Measurements from ENCODE around the gene EDC3. TPM values are rescaled to one million over a fixed set of nuclear protein-coding genes. Genes with fewer than 3 reads are reported as not detected.
A peak's percentile ranks its signal among the peaks of the same experiment; 100 is the strongest.

Gene EDC3
- total RNA-seq, 1 experiment from 2014 or later: 62.6 TPM

- intact Hi-C loops (cut with micrococcal nuclease; ENCODE audit: unreplicated experiment): no loop called here
- TSS peak; percentile 94 for BruUV-seq (replicated peaks)
- peak overlapping the region; percentile 88 for H3K27ac ChIP-seq (ENCODE audit: low read depth, low read length, poor library complexity, severe bottlenecking)
- peaks cover 4% of the 10 kb centered on the region for H3K27me3 ChIP-seq (replicated peaks; ENCODE audit: insufficient read depth, low read depth, low read length, poor library complexity)
- DNase-seq (ENCODE audit: low spot score): no peak
- H3K4me1 ChIP-seq (ENCODE audit: insufficient read depth, low read length, poor library complexity, severe bottlenecking): peaks cover 7% of the 10 kb centered on the region
- TF ChIP-seq EZH2 (IDR thresholded peaks at IDR 0.05; ENCODE audit: borderline replicate concordance, low read depth, low read length, poor library complexity, severe bottlenecking): no peak
- H3K9me3 ChIP-seq (ENCODE audit: low read depth, low read length, poor library complexity, severe bottlenecking): no peaks in the 10 kb centered on the region
- POLR2A ChIA-PET (ENCODE audit: low non-redundant PET): interaction anchor here (0.6 kb wide), 1 partner anchor 66 kb away, joined by 3 read pairs; no protein-coding TSS in a partner anchor
- CTCF ChIA-PET: no interaction called here
- H3K4me3 ChIP-seq (ENCODE audit: low read depth, low read length, poor library complexity, severe bottlenecking): peak overlapping the region; percentile 87
- no peaks in the 10 kb centered on the region for H3K36me3 ChIP-seq (ENCODE audit: insufficient read depth, low read length, poor library complexity, severe bottlenecking)
Measured at GRCh38 chr15:74696398-74696729, 540 bp upstream of the EDC3 start.

- Histone ChIP-seq H3K9me3 (ENCODE audit: low read depth, low read length, poor library complexity, severe bottlenecking) (no peaks in the 10 kb centered on the region), H3K4me3 (ENCODE audit: low read depth, low read length, poor library complexity, severe bottlenecking) (no peak overlapping the region), H3K27me3 (replicated peaks; ENCODE audit: insufficient read depth, low read depth, low read length, poor library complexity) (no peaks in the 10 kb centered on the region), H3K27ac (ENCODE audit: low read depth, low read length, poor library complexity, severe bottlenecking) (no peak overlapping the region), H3K36me3 (ENCODE audit: insufficient read depth, low read length, poor library complexity, severe bottlenecking) (no peaks in the 10 kb centered on the region), H3K4me1 (ENCODE audit: insufficient read depth, low read length, poor library complexity, severe bottlenecking) (peaks cover 7% of the 10 kb centered on the region)
- POLR2A ChIA-PET (ENCODE audit: low non-redundant PET): no interaction called here
- intact Hi-C loops (cut with micrococcal nuclease; ENCODE audit: unreplicated experiment): no loop called here
- CTCF ChIA-PET: no interaction called here
- no TSS peak for BruUV-seq (replicated peaks)
- no peak for TF ChIP-seq CTCF (conservative IDR thresholded peaks at IDR 0.05; ENCODE audit: low read depth, low read length)
- TF ChIP-seq EZH2 (IDR thresholded peaks at IDR 0.05; ENCODE audit: borderline replicate concordance, low read depth, low read length, poor library complexity, severe bottlenecking): no peak
- no peak for DNase-seq (ENCODE audit: low spot score)
Measured at GRCh38 chr15:74692327-74692726, 3.5 kb downstream of the EDC3 start.

GRCh38 chr15:74683758-74684157 is 12.1 kb downstream of the EDC3 start:
- POLR2A ChIA-PET (ENCODE audit: low non-redundant PET): no interaction called here
- no peak overlapping the region for H3K27ac ChIP-seq (ENCODE audit: low read depth, low read length, poor library complexity, severe bottlenecking)
- H3K27me3 ChIP-seq (replicated peaks; ENCODE audit: insufficient read depth, low read depth, low read length, poor library complexity): no peaks in the 10 kb centered on the region
- intact Hi-C loops (cut with micrococcal nuclease; ENCODE audit: unreplicated experiment): no loop called here
- CTCF ChIA-PET: no interaction called here
- BruUV-seq (replicated peaks): no TSS peak
- DNase-seq (ENCODE audit: low spot score): no peak
- H3K9me3 ChIP-seq (ENCODE audit: low read depth, low read length, poor library complexity, severe bottlenecking): no peaks in the 10 kb centered on the region
- H3K4me1 ChIP-seq (ENCODE audit: insufficient read depth, low read length, poor library complexity, severe bottlenecking): no peaks in the 10 kb centered on the region
- no peak for TF ChIP-seq CTCF (conservative IDR thresholded peaks at IDR 0.05; ENCODE audit: low read depth, low read length)
- TF ChIP-seq EZH2 (IDR thresholded peaks at IDR 0.05; ENCODE audit: borderline replicate concordance, low read depth, low read length, poor library complexity, severe bottlenecking): no peak
- H3K4me3 ChIP-seq (ENCODE audit: low read depth, low read length, poor library complexity, severe bottlenecking): no peak overlapping the region
- peaks cover 13% of the 10 kb centered on the region for H3K36me3 ChIP-seq (ENCODE audit: insufficient read depth, low read length, poor library complexity, severe bottlenecking)

- H3K36me3 ChIP-seq (ENCODE audit: insufficient read depth, low read length, poor library complexity, severe bottlenecking): peaks cover 13% of the 10 kb centered on the region
- no peak overlapping the region for H3K27ac ChIP-seq (ENCODE audit: low read depth, low read length, poor library complexity, severe bottlenecking)
- no peak overlapping the region for H3K4me3 ChIP-seq (ENCODE audit: low read depth, low read length, poor library complexity, severe bottlenecking)
- CTCF ChIA-PET: no interaction called here
- intact Hi-C loops (cut with micrococcal nuclease; ENCODE audit: unreplicated experiment): no loop called here
- H3K4me1 ChIP-seq (ENCODE audit: insufficient read depth, low read length, poor library complexity, severe bottlenecking): no peaks in the 10 kb centered on the region
- no peaks in the 10 kb centered on the region for H3K27me3 ChIP-seq (replicated peaks; ENCODE audit: insufficient read depth, low read depth, low read length, poor library complexity)
- TF ChIP-seq CTCF (conservative IDR thresholded peaks at IDR 0.05; ENCODE audit: low read depth, low read length) (no peak), EZH2 (IDR thresholded peaks at IDR 0.05; ENCODE audit: borderline replicate concordance, low read depth, low read length, poor library complexity, severe bottlenecking) (no peak)
- BruUV-seq (replicated peaks): no TSS peak
- no peaks in the 10 kb centered on the region for H3K9me3 ChIP-seq (ENCODE audit: low read depth, low read length, poor library complexity, severe bottlenecking)
- POLR2A ChIA-PET (ENCODE audit: low non-redundant PET): no interaction called here
- DNase-seq (ENCODE audit: low spot score): no peak
Measured at GRCh38 chr15:74682954-74683353, 12.9 kb downstream of the EDC3 start.

Measured in A673 (cell line).